GM12878 (cell line): ENCODE data around the gene E2F2. TPM values are rescaled to one million over a fixed set of nuclear protein-coding genes. Genes with fewer than 3 reads are reported as not detected.

Experiments used
- BHLHE40 ChIP-seq, 2 experiments: fragments of 450-650 bp in 1 of 2; IDR thresholded peaks; 2 replicates each; pipeline ENCODE4 v1.6.1; 2011 to 2017; ENCODE audit warnings: low read depth in 2 of 2, borderline replicate concordance in 1 of 2, improper control_type of control experiment in 1 of 2, low read length in 1 of 2, mild to moderate bottlenecking in 1 of 2
- CBX5 ChIP-seq: sonication (generic); IDR thresholded peaks from 2 replicates; pipeline ENCODE4 v1.6.1; 2016; ENCODE audit warnings: low read depth, moderate library complexity, mild to moderate bottlenecking, inconsistent platforms
- GATAD2B ChIP-seq: fragments of 450-650 bp; conservative IDR thresholded peaks from 2 replicates; pipeline ENCODE4 v1.6.1; 2017; ENCODE audit warnings: low read depth, mild to moderate bottlenecking, moderate library complexity
- HCFC1 ChIP-seq: fragments of 150-350 bp; IDR thresholded peaks from 2 replicates; pipeline ENCODE4 v1.6.1; 2014; ENCODE audit warnings: low read length
- MYC ChIP-seq: IDR thresholded peaks from 2 replicates; pipeline ENCODE4 v1.6.1; 2011; ENCODE audit warnings: mild to moderate bottlenecking, low read length, moderate library complexity, inconsistent platforms; ENCODE audit not compliant: insufficient read depth, insufficient replicate concordance, insufficient read length, severe bottlenecking
- NR2C1 ChIP-seq: fragments of 450-650 bp; IDR thresholded peaks from 2 replicates; pipeline ENCODE4 v1.6.1; 2017; ENCODE audit warnings: antibody characterized with exemption, mild to moderate bottlenecking, moderate library complexity
- POU2F2 ChIP-seq: IDR thresholded peaks from 3 replicates; pipeline ENCODE4 v1.6.1; 2011; ENCODE audit warnings: low read depth, mild to moderate bottlenecking, low read length, borderline replicate concordance
- RB1 ChIP-seq: fragments of 450-650 bp; formaldehyde crosslinking; IDR thresholded peaks from 2 replicates; pipeline ENCODE4 v1.6.1; 2017; ENCODE audit warnings: mild to moderate bottlenecking, borderline replicate concordance
- RBBP5 ChIP-seq: fragments of 200-600 bp; sonication (generic); conservative IDR thresholded peaks from 2 replicates; pipeline ENCODE4 v1.6.1; 2016
- SIN3A ChIP-seq: IDR thresholded peaks from 2 replicates; pipeline ENCODE4 v1.6.1; 2012; ENCODE audit warnings: low read depth, low read length, improper control_type of control experiment
- SUPT20H ChIP-seq: IDR thresholded peaks from 2 replicates; pipeline ENCODE4 v1.6.1; 2011; ENCODE audit warnings: low read depth, mild to moderate bottlenecking, low read length, moderate library complexity, borderline replicate concordance; ENCODE audit not compliant: control insufficient read depth
- TARDBP ChIP-seq: IDR thresholded peaks from 2 replicates; pipeline ENCODE4 v1.6.1; 2016; ENCODE audit warnings: borderline replicate concordance
- ZNF217 ChIP-seq: fragments of 450-650 bp; IDR thresholded peaks from 2 replicates; pipeline ENCODE4 v1.6.1; 2017; ENCODE audit warnings: antibody characterized with exemption, mild to moderate bottlenecking
- ZNF24 ChIP-seq: fragments of 450-650 bp; IDR thresholded peaks from 2 replicates; pipeline ENCODE4 v1.6.1; 2017; ENCODE audit warnings: antibody characterized with exemption, mild to moderate bottlenecking
- polyA plus RNA-seq, 11 experiments: library from polyadenylated mRNA; depleted of rRNA in 4 of 11; unstranded in 6 of 11; stranded (reverse) in 5 of 11; fragments of >200 nt; fragmentation: Nextera tagmentation in 4 of 11; fragmentation: Illumina TruSeq in 1 of 11; extraction: Ambion mirVana in 4 of 11; extraction: Trizol in 1 of 11; gene quantifications; 1 replicate in 1 of 11; 2 replicates in 10 of 11; pipeline versions ENCODE4 v1.2.1 to v1.2.3, GENCODE V29; 2011 to 2016; ENCODE audit warnings: inconsistent platforms in 2 of 11, missing spikeins in 2 of 11, low read depth in 1 of 11
- total RNA-seq, 4 experiments: library from RNA; depleted of rRNA in 3 of 4; stranded (reverse); fragments of >200 nt in 3 of 4; fragmentation: Illumina TruSeq in 1 of 4; extraction: Trizol in 1 of 4; gene quantifications; 2 replicates each; pipeline versions ENCODE4 v1.2.1 to v1.2.3, GENCODE V29; 2013 to 2021
- TF ChIP-seq, protein P1 (sequence below): fragments of 450-650 bp; IDR thresholded peaks from 2 replicates; pipeline ENCODE4 v1.6.1; 2017; ENCODE audit warnings: mild to moderate bottlenecking, moderate library complexity
- TF ChIP-seq, protein P2 (sequence below): fragments of 450-650 bp; conservative IDR thresholded peaks from 2 replicates; pipeline ENCODE4 v1.6.1; 2017; ENCODE audit warnings: mild to moderate bottlenecking, moderate library complexity
- TF ChIP-seq, protein P3 (sequence below): fragments of 450-650 bp; IDR thresholded peaks from 2 replicates; pipeline ENCODE4 v1.6.1; 2017; ENCODE audit warnings: mild to moderate bottlenecking, low read depth, inconsistent platforms; ENCODE audit not compliant: poor library complexity, severe bottlenecking

Gene E2F2
- total and polyA plus RNA-seq, 10 of the 15 experiments (the other 5 are each of a cell fraction or from before 2014, with no cell fraction given), result 3.8 to 27.2 (median 14.6) TPM

DNA sequence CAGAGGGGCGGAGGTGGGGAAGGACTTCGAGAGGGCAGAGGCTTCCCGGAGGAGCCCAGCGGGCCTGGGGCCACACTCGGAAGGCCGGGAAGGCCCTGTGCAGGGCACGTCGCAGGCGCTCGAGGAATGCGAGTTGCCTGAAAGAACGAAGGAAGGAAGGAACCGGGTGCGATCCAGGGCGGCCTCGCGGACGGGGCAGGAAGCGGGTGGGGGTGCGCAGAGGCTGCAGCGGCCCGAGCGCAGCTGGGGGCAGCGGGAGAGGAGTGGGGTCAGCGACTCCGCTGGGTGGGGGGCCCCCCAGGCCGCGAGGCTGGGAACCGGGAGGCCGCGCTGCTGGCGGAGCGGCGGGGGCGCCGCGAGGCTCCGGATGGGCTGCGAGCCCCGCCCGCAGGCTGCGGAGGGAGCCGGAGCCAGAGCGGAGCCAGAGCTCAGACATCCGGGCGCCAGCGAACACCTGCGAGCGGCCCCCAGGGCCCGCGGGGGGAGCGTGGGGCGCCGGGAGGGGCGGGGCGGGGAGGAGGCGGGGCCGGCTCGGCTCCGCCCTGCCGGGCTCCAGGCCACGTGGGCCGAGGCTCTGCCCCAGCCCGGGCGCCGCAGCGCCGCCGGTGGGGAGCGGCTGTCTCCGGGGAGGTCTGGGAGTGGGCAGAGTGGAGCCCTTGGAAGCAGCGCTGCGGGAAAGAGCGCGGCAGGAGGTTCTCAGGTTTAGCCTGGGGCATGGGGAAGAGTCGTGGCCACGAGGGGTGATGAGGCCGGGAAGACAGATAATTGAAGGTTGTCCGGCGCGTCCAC lies 23.6 kb upstream of the E2F2 start (continued):
- TF ChIP-seq GATAD2B (no peak), BHLHE40 (IDR thresholded peaks at IDR 0.05; ENCODE audit: borderline replicate concordance in 1 of 2, low read depth in 2 of 2, low read length in 1 of 2) (peak; percentile 39 to 62; a peak in 3 of 4 replicates), ZNF217 (no peak), POU2F2 (no peak; the same call in 2 of the 3 replicates), HCFC1 (no peak), TARDBP (peak; percentile 50; the same call in 1 of the 2 replicates), CBX5 (no peak), MYC (peak; percentile 34), SUPT20H (no peak), RBBP5 (no peak), SIN3A (peak; percentile 66; the same call in 1 of the 2 replicates), RB1 (peak; percentile 30; the same call in 1 of the 2 replicates), NR2C1 (0 out of 2 replicates have a peak, but pooled peaks have one; percentile 15), ZNF24 (0 out of 2 replicates have a peak, but pooled peaks have one; percentile 62)
- TF ChIP-seq, protein P1, sequence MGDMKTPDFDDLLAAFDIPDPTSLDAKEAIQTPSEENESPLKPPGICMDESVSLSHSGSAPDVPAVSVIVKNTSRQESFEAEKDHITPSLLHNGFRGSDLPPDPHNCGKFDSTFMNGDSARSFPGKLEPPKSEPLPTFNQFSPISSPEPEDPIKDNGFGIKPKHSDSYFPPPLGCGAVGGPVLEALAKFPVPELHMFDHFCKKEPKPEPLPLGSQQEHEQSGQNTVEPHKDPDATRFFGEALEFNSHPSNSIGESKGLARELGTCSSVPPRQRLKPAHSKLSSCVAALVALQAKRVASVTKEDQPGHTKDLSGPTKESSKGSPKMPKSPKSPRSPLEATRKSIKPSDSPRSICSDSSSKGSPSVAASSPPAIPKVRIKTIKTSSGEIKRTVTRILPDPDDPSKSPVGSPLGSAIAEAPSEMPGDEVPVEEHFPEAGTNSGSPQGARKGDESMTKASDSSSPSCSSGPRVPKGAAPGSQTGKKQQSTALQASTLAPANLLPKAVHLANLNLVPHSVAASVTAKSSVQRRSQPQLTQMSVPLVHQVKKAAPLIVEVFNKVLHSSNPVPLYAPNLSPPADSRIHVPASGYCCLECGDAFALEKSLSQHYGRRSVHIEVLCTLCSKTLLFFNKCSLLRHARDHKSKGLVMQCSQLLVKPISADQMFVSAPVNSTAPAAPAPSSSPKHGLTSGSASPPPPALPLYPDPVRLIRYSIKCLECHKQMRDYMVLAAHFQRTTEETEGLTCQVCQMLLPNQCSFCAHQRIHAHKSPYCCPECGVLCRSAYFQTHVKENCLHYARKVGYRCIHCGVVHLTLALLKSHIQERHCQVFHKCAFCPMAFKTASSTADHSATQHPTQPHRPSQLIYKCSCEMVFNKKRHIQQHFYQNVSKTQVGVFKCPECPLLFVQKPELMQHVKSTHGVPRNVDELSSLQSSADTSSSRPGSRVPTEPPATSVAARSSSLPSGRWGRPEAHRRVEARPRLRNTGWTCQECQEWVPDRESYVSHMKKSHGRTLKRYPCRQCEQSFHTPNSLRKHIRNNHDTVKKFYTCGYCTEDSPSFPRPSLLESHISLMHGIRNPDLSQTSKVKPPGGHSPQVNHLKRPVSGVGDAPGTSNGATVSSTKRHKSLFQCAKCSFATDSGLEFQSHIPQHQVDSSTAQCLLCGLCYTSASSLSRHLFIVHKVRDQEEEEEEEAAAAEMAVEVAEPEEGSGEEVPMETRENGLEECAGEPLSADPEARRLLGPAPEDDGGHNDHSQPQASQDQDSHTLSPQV, result no peak
- TF ChIP-seq, protein P2, sequence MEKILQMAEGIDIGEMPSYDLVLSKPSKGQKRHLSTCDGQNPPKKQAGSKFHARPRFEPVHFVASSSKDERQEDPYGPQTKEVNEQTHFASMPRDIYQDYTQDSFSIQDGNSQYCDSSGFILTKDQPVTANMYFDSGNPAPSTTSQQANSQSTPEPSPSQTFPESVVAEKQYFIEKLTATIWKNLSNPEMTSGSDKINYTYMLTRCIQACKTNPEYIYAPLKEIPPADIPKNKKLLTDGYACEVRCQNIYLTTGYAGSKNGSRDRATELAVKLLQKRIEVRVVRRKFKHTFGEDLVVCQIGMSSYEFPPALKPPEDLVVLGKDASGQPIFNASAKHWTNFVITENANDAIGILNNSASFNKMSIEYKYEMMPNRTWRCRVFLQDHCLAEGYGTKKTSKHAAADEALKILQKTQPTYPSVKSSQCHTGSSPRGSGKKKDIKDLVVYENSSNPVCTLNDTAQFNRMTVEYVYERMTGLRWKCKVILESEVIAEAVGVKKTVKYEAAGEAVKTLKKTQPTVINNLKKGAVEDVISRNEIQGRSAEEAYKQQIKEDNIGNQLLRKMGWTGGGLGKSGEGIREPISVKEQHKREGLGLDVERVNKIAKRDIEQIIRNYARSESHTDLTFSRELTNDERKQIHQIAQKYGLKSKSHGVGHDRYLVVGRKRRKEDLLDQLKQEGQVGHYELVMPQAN, result peak; percentile 55; the same call in 1 of the 2 replicates
- TF ChIP-seq, protein P3, sequence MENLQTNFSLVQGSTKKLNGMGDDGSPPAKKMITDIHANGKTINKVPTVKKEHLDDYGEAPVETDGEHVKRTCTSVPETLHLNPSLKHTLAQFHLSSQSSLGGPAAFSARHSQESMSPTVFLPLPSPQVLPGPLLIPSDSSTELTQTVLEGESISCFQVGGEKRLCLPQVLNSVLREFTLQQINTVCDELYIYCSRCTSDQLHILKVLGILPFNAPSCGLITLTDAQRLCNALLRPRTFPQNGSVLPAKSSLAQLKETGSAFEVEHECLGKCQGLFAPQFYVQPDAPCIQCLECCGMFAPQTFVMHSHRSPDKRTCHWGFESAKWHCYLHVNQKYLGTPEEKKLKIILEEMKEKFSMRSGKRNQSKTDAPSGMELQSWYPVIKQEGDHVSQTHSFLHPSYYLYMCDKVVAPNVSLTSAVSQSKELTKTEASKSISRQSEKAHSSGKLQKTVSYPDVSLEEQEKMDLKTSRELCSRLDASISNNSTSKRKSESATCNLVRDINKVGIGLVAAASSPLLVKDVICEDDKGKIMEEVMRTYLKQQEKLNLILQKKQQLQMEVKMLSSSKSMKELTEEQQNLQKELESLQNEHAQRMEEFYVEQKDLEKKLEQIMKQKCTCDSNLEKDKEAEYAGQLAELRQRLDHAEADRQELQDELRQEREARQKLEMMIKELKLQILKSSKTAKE, result no peak
